Measurements from ENCODE around the gene CALML4.
"Not testable (repeated sequence)": the region's sequence is repeated elsewhere in the genome, so short reads cannot be mapped to it uniquely, and the experiment has no call there.

The CALML4 gene

GRCh38 chr15:68207176-68207935 lies 2.2 kb upstream of the CALML4 start:
- peaks cover 26% of the 10 kb centered on the region for H3K4me1 ChIP-seq (ENCODE audit: control insufficient read depth, insufficient read depth, low read length)
- H3K4me3 ChIP-seq (ENCODE audit: low read length in 2 of 2): no peak overlapping the region
- H3K27me3 ChIP-seq (ENCODE audit: control insufficient read depth in 1 of 2, insufficient read depth in 2 of 2, low read length in 2 of 2): no peaks in the 10 kb centered on the region
- no peaks in the 10 kb centered on the region for H3K9me3 ChIP-seq (ENCODE audit: control insufficient read depth in 2 of 2, low read length in 2 of 2)
- H3K9ac ChIP-seq (ENCODE audit: low read length in 2 of 2): no peak overlapping the region
- H3K36me3 ChIP-seq (ENCODE audit: control insufficient read depth in 2 of 2, insufficient read depth in 2 of 2, low read length in 2 of 2): no peaks in the 10 kb centered on the region
- no peak overlapping the region for H3K27ac ChIP-seq (ENCODE audit: low read length)

GRCh38 chr15:68206711-68207151 lies 1.6 kb upstream of the CALML4 start:
- Histone ChIP-seq H3K27me3 (ENCODE audit: control insufficient read depth in 1 of 2, insufficient read depth in 2 of 2, low read length in 2 of 2) (no peaks in the 10 kb centered on the region), H3K4me1 (ENCODE audit: control insufficient read depth, insufficient read depth, low read length) (peaks cover 26% of the 10 kb centered on the region), H3K4me3 (ENCODE audit: low read length in 2 of 2) (no peak overlapping the region), H3K9me3 (ENCODE audit: control insufficient read depth in 2 of 2, low read length in 2 of 2) (no peaks in the 10 kb centered on the region), H3K36me3 (ENCODE audit: control insufficient read depth in 2 of 2, insufficient read depth in 2 of 2, low read length in 2 of 2) (no peaks in the 10 kb centered on the region), H3K27ac (ENCODE audit: low read length) (no peak overlapping the region), H3K9ac (ENCODE audit: low read length in 2 of 2) (no peak overlapping the region)

- Histone ChIP-seq H3K4me1 (ENCODE audit: control insufficient read depth, insufficient read depth, low read length) (peaks cover 23% of the 10 kb centered on the region), H3K36me3 (ENCODE audit: control insufficient read depth in 2 of 2, insufficient read depth in 2 of 2, low read length in 2 of 2) (no peaks in the 10 kb centered on the region), H3K27ac (ENCODE audit: low read length) (peak overlapping the region; percentile 11), H3K9ac (ENCODE audit: low read length in 2 of 2) (no peak overlapping the region), H3K27me3 (ENCODE audit: control insufficient read depth in 1 of 2, insufficient read depth in 2 of 2, low read length in 2 of 2) (no peaks in the 10 kb centered on the region), H3K9me3 (ENCODE audit: control insufficient read depth in 2 of 2, low read length in 2 of 2) (no peaks in the 10 kb centered on the region), H3K4me3 (ENCODE audit: low read length in 2 of 2) (peak overlapping the region in 1 of 2 donors; percentile 40)
Measured at GRCh38 chr15:68205954-68206539, 915 bp upstream of the CALML4 start.

DNA sequence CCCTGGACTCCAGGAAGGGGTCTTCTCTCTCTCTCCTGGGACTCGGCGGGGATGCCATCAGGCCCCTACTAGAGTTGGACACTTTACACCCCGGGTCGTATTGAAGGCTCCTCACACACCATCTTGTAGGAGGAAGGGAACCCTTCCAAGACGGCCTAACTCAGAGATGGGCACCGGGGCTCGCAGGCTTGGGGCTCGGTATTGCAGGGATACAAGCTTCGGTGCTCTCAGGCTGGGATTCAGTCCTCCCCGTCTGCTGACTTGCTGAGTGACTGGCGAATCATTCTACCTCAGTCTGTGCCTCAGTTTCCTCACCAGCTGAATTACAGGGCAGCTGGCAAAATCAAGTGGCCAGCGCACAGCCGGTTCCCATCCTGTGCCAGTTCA lies 419 bp upstream of the CALML4 start:
- H3K27me3 ChIP-seq (ENCODE audit: control insufficient read depth in 1 of 2, insufficient read depth in 2 of 2, low read length in 2 of 2): no peaks in the 10 kb centered on the region
- H3K36me3 ChIP-seq (ENCODE audit: control insufficient read depth in 2 of 2, insufficient read depth in 2 of 2, low read length in 2 of 2): no peaks in the 10 kb centered on the region
- no peaks in the 10 kb centered on the region for H3K9me3 ChIP-seq (ENCODE audit: control insufficient read depth in 2 of 2, low read length in 2 of 2)
- peaks cover 22% of the 10 kb centered on the region for H3K4me1 ChIP-seq (ENCODE audit: control insufficient read depth, insufficient read depth, low read length)
- H3K9ac ChIP-seq (ENCODE audit: low read length in 2 of 2): no peak overlapping the region
- H3K4me3 ChIP-seq (ENCODE audit: low read length in 2 of 2): peak overlapping the region in 1 of 2 donors; percentile 40
- peak overlapping the region; percentile 11 for H3K27ac ChIP-seq (ENCODE audit: low read length)

DNA sequence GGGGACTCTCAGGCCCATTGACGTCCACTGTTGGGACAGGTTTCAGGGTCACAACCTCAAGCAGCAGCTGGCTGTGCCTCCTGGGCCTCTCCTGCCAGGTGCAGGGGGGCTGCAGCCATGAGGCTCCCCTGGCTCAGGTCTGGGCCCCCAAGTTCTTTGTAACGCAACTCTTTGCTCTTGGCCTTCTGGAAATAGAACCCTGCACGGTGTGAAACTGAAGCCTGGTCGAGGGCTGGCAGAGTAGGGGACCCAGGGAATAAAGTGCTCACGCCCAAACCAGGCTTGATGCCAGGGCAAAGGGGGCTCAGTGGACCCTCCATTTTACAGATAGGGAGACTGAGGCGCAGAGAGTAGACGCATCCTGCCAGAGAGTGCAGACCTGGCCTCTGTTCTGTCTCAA lies 771 bp downstream of the CALML4 start:
- H3K9me3 ChIP-seq (ENCODE audit: control insufficient read depth in 2 of 2, low read length in 2 of 2): no peaks in the 10 kb centered on the region
- H3K9ac ChIP-seq (ENCODE audit: low read length in 2 of 2): no peak overlapping the region
- no peaks in the 10 kb centered on the region for H3K27me3 ChIP-seq (ENCODE audit: control insufficient read depth in 1 of 2, insufficient read depth in 2 of 2, low read length in 2 of 2)
- H3K36me3 ChIP-seq (ENCODE audit: control insufficient read depth in 2 of 2, insufficient read depth in 2 of 2, low read length in 2 of 2): no peaks in the 10 kb centered on the region
- no peak overlapping the region for H3K27ac ChIP-seq (ENCODE audit: low read length)
- H3K4me3 ChIP-seq (ENCODE audit: low read length in 2 of 2): peak overlapping the region in 1 of 2 donors; percentile 40
- H3K4me1 ChIP-seq (ENCODE audit: control insufficient read depth, insufficient read depth, low read length): peaks cover 24% of the 10 kb centered on the region

- H3K9me3 ChIP-seq (ENCODE audit: control insufficient read depth in 2 of 2, low read length in 2 of 2): no peaks in the 10 kb centered on the region
- H3K27me3 ChIP-seq (ENCODE audit: control insufficient read depth in 1 of 2, insufficient read depth in 2 of 2, low read length in 2 of 2): no peaks in the 10 kb centered on the region
- peak overlapping the region in 1 of 2 donors; percentile 40 for H3K4me3 ChIP-seq (ENCODE audit: low read length in 2 of 2)
- H3K4me1 ChIP-seq (ENCODE audit: control insufficient read depth, insufficient read depth, low read length): peaks cover 24% of the 10 kb centered on the region
- H3K27ac ChIP-seq (ENCODE audit: low read length): no peak overlapping the region
- H3K36me3 ChIP-seq (ENCODE audit: control insufficient read depth in 2 of 2, insufficient read depth in 2 of 2, low read length in 2 of 2): no peaks in the 10 kb centered on the region
- no peak overlapping the region for H3K9ac ChIP-seq (ENCODE audit: low read length in 2 of 2)
Measured at GRCh38 chr15:68203956-68204355, 1.2 kb downstream of the CALML4 start.

- no peak overlapping the region for H3K9ac ChIP-seq (ENCODE audit: low read length in 2 of 2)
- peaks cover 24% of the 10 kb centered on the region for H3K4me1 ChIP-seq (ENCODE audit: control insufficient read depth, insufficient read depth, low read length)
- H3K9me3 ChIP-seq (ENCODE audit: control insufficient read depth in 2 of 2, low read length in 2 of 2): no peaks in the 10 kb centered on the region
- H3K27ac ChIP-seq (ENCODE audit: low read length): no peak overlapping the region
- H3K4me3 ChIP-seq (ENCODE audit: low read length in 2 of 2): no peak overlapping the region
- H3K27me3 ChIP-seq (ENCODE audit: control insufficient read depth in 1 of 2, insufficient read depth in 2 of 2, low read length in 2 of 2): no peaks in the 10 kb centered on the region
- no peaks in the 10 kb centered on the region for H3K36me3 ChIP-seq (ENCODE audit: control insufficient read depth in 2 of 2, insufficient read depth in 2 of 2, low read length in 2 of 2)
Measured at GRCh38 chr15:68203486-68203885, 1.6 kb downstream of the CALML4 start.

GRCh38 chr15:68202994-68203393 lies 2.1 kb downstream of the CALML4 start:
- H3K9me3 ChIP-seq (ENCODE audit: control insufficient read depth in 2 of 2, low read length in 2 of 2); H3K27me3 ChIP-seq (ENCODE audit: control insufficient read depth in 1 of 2, insufficient read depth in 2 of 2, low read length in 2 of 2); H3K4me3 ChIP-seq (ENCODE audit: low read length in 2 of 2); H3K36me3 ChIP-seq (ENCODE audit: control insufficient read depth in 2 of 2, insufficient read depth in 2 of 2, low read length in 2 of 2); H3K9ac ChIP-seq (ENCODE audit: low read length in 2 of 2); H3K27ac ChIP-seq (ENCODE audit: low read length): not testable (repeated sequence)
- H3K4me1 ChIP-seq (ENCODE audit: control insufficient read depth, insufficient read depth, low read length): peaks cover 24% of the 10 kb centered on the region

DNA sequence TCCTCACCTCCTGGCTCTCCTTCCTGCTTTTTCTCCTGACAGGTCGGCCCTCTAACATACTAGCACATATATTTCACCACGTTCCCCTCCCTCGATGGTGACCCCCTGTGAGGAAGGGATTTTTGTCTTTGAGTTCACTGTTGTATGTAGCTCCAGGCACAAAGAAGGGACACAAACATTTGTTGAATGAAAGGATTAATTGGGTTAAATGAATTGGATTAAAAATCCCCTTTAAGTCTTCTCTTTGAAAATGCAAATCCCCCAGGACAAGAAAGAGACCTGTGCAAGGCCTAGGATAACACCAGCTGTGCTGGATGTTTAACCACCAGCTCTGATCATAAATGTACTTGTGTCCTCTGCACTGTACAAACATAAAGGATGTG lies 3.3 kb downstream of the CALML4 start:
- Histone ChIP-seq H3K27ac (ENCODE audit: low read length) (no peak overlapping the region), H3K4me3 (ENCODE audit: low read length in 2 of 2) (no peak overlapping the region), H3K9ac (ENCODE audit: low read length in 2 of 2) (no peak overlapping the region), H3K27me3 (ENCODE audit: control insufficient read depth in 1 of 2, insufficient read depth in 2 of 2, low read length in 2 of 2) (no peaks in the 10 kb centered on the region), H3K36me3 (ENCODE audit: control insufficient read depth in 2 of 2, insufficient read depth in 2 of 2, low read length in 2 of 2) (no peaks in the 10 kb centered on the region), H3K4me1 (ENCODE audit: control insufficient read depth, insufficient read depth, low read length) (peaks cover 28% of the 10 kb centered on the region), H3K9me3 (ENCODE audit: control insufficient read depth in 2 of 2, low read length in 2 of 2) (no peaks in the 10 kb centered on the region)

DNA sequence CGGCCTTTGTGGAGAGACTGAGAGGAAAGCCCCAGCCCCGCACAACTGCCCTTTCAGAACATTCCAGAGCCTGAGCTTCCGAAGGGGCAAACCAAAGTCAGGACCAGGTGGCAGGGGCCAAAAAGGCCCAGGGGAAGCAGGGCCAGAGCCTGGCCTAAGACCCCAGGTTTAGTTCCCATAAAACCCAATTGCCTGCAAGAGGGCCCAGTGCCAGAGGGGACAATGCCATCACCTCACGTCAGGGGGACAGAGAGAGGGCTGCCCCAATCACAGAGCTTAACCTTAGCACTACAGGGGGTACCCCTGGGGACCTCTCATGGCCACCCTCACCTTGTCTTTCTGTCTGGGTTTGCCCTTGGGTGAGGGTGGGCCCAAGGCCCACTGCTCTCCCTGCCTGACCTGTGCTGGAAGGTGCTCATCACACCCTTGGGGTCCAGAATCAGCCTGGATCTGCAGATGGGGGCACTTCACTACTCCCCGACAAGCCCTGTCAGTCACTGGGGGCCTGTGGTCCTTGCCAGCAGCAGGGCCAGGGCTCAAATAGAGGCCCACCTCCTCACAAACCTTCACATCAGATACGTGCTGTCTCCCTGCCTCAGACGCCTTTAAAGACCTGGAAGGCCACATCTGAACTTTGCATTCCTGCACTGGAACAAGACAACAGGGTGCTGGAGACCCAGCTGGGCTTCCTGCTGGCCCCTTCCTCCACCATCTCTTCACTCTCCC lies 3.8 kb downstream of the CALML4 start:
- Histone ChIP-seq H3K27me3 (ENCODE audit: control insufficient read depth in 1 of 2, insufficient read depth in 2 of 2, low read length in 2 of 2) (no peaks in the 10 kb centered on the region), H3K9me3 (ENCODE audit: control insufficient read depth in 2 of 2, low read length in 2 of 2) (no peaks in the 10 kb centered on the region), H3K36me3 (ENCODE audit: control insufficient read depth in 2 of 2, insufficient read depth in 2 of 2, low read length in 2 of 2) (no peaks in the 10 kb centered on the region), H3K4me3 (ENCODE audit: low read length in 2 of 2) (no peak overlapping the region), H3K27ac (ENCODE audit: low read length) (no peak overlapping the region), H3K9ac (ENCODE audit: low read length in 2 of 2) (no peak overlapping the region), H3K4me1 (ENCODE audit: control insufficient read depth, insufficient read depth, low read length) (peaks cover 31% of the 10 kb centered on the region)
